Sigmoid colon (tissue), 4 donors: ENCODE data around the gene TSPAN18.

Source experiments
- POLR2AphosphoS5 ChIP-seq, 4 donors: sonication (generic); formaldehyde crosslinking; IDR thresholded peaks; one replicate each; pipeline ENCODE4 v1.6.1; 2017; ENCODE audit warnings: antibody characterized with exemption in 4 of 4
- TF ChIP-seq, protein P1 (sequence below), 4 experiments: fragments of 450-650 bp in 3 of 4; fragments of 200-600 bp in 1 of 4; IDR thresholded peaks; one replicate each; pipeline ENCODE4 v1.5.1; 2016 to 2019; ENCODE audit warnings: antibody characterized with exemption in 4 of 4, mild to moderate bottlenecking in 3 of 4, moderate library complexity in 2 of 4

DNA sequence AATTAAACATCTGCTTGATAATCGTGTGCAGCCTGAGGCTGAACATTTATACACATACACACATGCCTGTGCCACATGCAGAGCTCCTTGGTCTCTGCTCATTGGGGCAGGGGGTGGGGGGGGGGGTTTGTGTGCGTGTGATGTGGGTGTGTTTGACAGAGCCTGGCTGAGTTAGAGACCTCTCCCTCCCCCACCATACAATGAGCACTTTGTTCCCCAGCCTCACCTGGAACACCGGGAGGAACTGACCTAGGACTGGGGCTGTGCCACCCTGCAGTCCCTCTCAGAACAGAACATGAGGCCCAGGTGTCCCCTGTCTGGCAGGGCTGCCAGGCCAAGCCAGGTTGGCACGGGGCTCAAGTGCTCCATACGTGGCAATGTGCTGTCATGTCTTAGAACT, 127.3 kb downstream of the TSPAN18 start:
- TF ChIP-seq, protein P1, sequence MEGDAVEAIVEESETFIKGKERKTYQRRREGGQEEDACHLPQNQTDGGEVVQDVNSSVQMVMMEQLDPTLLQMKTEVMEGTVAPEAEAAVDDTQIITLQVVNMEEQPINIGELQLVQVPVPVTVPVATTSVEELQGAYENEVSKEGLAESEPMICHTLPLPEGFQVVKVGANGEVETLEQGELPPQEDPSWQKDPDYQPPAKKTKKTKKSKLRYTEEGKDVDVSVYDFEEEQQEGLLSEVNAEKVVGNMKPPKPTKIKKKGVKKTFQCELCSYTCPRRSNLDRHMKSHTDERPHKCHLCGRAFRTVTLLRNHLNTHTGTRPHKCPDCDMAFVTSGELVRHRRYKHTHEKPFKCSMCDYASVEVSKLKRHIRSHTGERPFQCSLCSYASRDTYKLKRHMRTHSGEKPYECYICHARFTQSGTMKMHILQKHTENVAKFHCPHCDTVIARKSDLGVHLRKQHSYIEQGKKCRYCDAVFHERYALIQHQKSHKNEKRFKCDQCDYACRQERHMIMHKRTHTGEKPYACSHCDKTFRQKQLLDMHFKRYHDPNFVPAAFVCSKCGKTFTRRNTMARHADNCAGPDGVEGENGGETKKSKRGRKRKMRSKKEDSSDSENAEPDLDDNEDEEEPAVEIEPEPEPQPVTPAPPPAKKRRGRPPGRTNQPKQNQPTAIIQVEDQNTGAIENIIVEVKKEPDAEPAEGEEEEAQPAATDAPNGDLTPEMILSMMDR (IDR thresholded peaks at IDR 0.05): no peak
- no peak for TF ChIP-seq POLR2AphosphoS5 (IDR thresholded peaks at IDR 0.05)
